GM12865 (cell line): ENCODE measurements around the gene USP31.

ENCODE experiments used
- DNase-seq: peaks from one replicate; pipeline ENCODE4 v3.0.0; 2010; ENCODE audit warnings: low read depth
- H3K4me3 ChIP-seq: 2 replicates; pipeline ENCODE4 v1.5.1; 2011; ENCODE audit warnings: mild to moderate bottlenecking, low read depth, low read length, control low read depth
- CTCF ChIP-seq: IDR thresholded peaks from 2 replicates; pipeline ENCODE4 v1.5.1; 2011; ENCODE audit warnings: low read length, control low read depth, low read depth, inconsistent platforms; ENCODE audit not compliant: insufficient read depth; ENCODE audit errors: missing control alignments

The USP31 gene

GRCh38 chr16:23114131-23114904 lies 34.9 kb downstream of the USP31 start:
- H3K4me3 ChIP-seq = no peak overlapping the region
- no peak for DNase-seq
- TF ChIP-seq CTCF = no peak

- DNase-seq = no peak
- no peak overlapping the region for H3K4me3 ChIP-seq
- no peak for TF ChIP-seq CTCF
Measured at GRCh38 chr16:23113185-23113584, 36.1 kb downstream of the USP31 start.

DNA sequence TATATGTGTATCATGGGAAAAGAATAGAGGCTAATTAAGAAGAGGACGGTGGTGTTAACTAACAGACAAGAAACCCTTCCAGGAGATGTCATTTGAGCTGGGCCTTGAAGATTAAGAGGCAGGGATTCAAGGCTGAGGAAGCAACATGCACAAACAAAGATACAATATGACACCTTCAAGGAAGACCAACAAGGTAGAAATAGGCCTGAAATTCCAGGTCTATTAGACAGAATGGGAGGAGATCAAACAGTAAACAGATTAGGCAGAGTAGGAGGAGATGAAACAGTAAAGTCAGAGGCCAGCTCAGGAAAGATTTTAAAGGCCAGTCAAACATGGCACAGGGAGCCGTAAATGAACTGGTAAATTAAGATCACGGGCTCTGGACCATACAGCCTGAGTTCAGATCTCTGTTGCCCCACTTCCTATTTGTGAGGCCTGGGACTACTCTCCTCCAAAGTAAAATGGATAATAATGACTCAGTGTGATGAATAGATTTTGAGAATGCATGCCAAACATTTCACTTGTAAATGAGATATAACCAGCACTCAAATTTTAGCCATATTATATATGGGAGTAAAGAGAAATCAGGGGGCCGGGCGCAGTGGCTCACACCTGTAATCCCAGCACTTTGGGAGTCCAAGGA lies 38.9 kb downstream of the USP31 start:
- no peak for TF ChIP-seq CTCF
- H3K4me3 ChIP-seq = no peak overlapping the region
- no peak for DNase-seq

DNA sequence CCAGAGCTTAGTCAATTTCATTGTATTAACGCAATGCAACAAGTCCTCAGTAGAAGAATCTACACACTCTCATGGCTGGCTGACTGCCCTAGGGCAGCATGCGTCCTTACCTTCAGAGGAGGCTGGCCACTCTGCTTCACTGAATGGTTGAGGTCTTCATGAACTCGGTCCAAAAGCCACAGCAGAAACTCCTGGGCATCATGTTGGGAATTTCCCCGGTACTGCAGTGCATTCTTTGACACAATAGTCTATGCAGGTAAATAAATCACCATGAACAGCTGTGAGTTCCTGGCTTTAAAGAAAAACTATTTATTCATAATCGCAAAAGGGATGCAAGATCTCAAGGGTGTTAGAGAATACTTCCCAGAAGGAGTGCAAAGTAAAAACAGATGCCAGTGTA lies 41.3 kb downstream of the USP31 start:
- no peak overlapping the region for H3K4me3 ChIP-seq
- DNase-seq = no peak
- TF ChIP-seq CTCF = no peak

GRCh38 chr16:23107117-23107516 lies 42.1 kb downstream of the USP31 start:
- DNase-seq = no peak
- no peak overlapping the region for H3K4me3 ChIP-seq
- TF ChIP-seq CTCF = no peak

- no peak for DNase-seq
- H3K4me3 ChIP-seq = no peak overlapping the region
- no peak for TF ChIP-seq CTCF
Measured at GRCh38 chr16:23105309-23105708, 43.9 kb downstream of the USP31 start.
